Measurements from ENCODE around the gene WNT5A. TPM values are rescaled to one million over a fixed set of nuclear protein-coding genes. Genes with fewer than 3 reads are reported as not detected.

The WNT5A gene
- total and polyA plus RNA-seq, 2 of the 4 experiments (the other 2 are of a cell fraction), result 224 to 231 TPM

- in situ Hi-C loops (cut with MboI; ENCODE audit: low sequenced_read_pairs) (no loop called here), intact Hi-C loops (cut with micrococcal nuclease) (no loop called here), dilution Hi-C loops (cut with HindIII; ENCODE audit: low sequenced_read_pairs, unreplicated experiment) (no loop called here)
- Histone ChIP-seq H3K4ac (ENCODE audit: low read depth, low read length) (no peak overlapping the region), H3K9me3 (ENCODE audit: control insufficient read depth, insufficient read depth, low read length) (no peaks in the 10 kb centered on the region), H3K4me1 (ENCODE audit: control insufficient read depth, insufficient read depth, low read length) (peaks cover 19% of the 10 kb centered on the region), H4K5ac (ENCODE audit: low read depth, low read length) (no peak overlapping the region), H2AK9ac (replicated peaks; ENCODE audit: low read depth, low read length, poor library complexity) (no peak overlapping the region), H3K14ac (replicated peaks; ENCODE audit: low read depth, low read length) (no peak overlapping the region), H3K9me1 (ENCODE audit: insufficient read depth, low read length) (peaks cover 12% of the 10 kb centered on the region), H3K4me3 (ENCODE audit: insufficient read depth, low read depth, low read length) (no peak overlapping the region), H3K79me1 (ENCODE audit: low read depth in 1 of 2, low read length in 2 of 2) (no peaks in the 10 kb centered on the region), H2BK20ac (ENCODE audit: low read depth, low read length) (no peak overlapping the region), H3K18ac (ENCODE audit: low read depth, low read length) (no peak overlapping the region), H3K23ac (ENCODE audit: low read depth, low read length) (no peak overlapping the region), H3K36me3 (ENCODE audit: control insufficient read depth, insufficient read depth, low read length) (no peaks in the 10 kb centered on the region), H4K20me1 (ENCODE audit: insufficient read depth, low read length) (peaks cover 5% of the 10 kb centered on the region; the same call in 1 of the 2 replicates), H4K8ac (ENCODE audit: low read depth in 2 of 2, low read length in 2 of 2) (no peak overlapping the region), H2BK15ac (ENCODE audit: low read depth, low read length) (no peak overlapping the region), H2AFZ (replicated peaks; ENCODE audit: low read length, poor library complexity) (no peak overlapping the region), H3K27ac (ENCODE audit: insufficient read depth, low read length) (no peak overlapping the region), H2BK5ac (ENCODE audit: low read depth, low read length, poor library complexity, severe bottlenecking) (no peak overlapping the region), H4K91ac (ENCODE audit: insufficient read depth, low read depth, low read length) (no peak overlapping the region), H2AK5ac (ENCODE audit: low read depth, low read length) (no peak overlapping the region), H3K56ac (ENCODE audit: extremely low read depth, insufficient read depth, low read length) (no peak overlapping the region), H3K4me2 (ENCODE audit: low read depth, low read length) (no peak overlapping the region), H2BK120ac (ENCODE audit: low read depth, low read length) (no peak overlapping the region), H3K9ac (ENCODE audit: low read depth, low read length) (no peak overlapping the region), H3K27me3 (ENCODE audit: control insufficient read depth, insufficient read depth, low read length) (no peaks in the 10 kb centered on the region)
- BruUV-seq (replicated peaks), result no TSS peak
- no peak for DNase-seq
- ChIA-PET POLR2A (ENCODE audit: unreplicated experiment) (no interaction called here), CTCF (no interaction called here)
- no CpG with 5 or more reads among the region's 3 CpGs for WGBS, 2 experiments (ENCODE audit: extremely low coverage in 2 of 2, insufficient read length in 1 of 2)
- no peak for ATAC-seq (ENCODE audit: low read depth)
- no peak for TF ChIP-seq MAZ (IDR thresholded peaks at IDR 0.05; ENCODE audit: borderline replicate concordance, low read depth, low read length)
- TF ChIP-seq FOS (IDR thresholded peaks at IDR 0.05; ENCODE audit: low read depth, low read length), result no peak
- no peak for TF ChIP-seq POLR2A (IDR thresholded peaks at IDR 0.05; ENCODE audit: low read depth, low read length)
- TF ChIP-seq RFX5 (IDR thresholded peaks at IDR 0.05; ENCODE audit: low read depth, low read length), result no peak
- TF ChIP-seq ELK1 (IDR thresholded peaks at IDR 0.05; ENCODE audit: borderline replicate concordance, low read depth, low read length), result no peak
- TF ChIP-seq RAD21 (IDR thresholded peaks at IDR 0.05; ENCODE audit: low read length), result no peak
- TF ChIP-seq NFE2L2 (IDR thresholded peaks at IDR 0.05; ENCODE audit: low read depth, low read length), result no peak
- no peak for TF ChIP-seq USF2 (IDR thresholded peaks at IDR 0.05; ENCODE audit: low read depth, low read length)
Measured at GRCh38 chr3:55514962-55515361, 27.9 kb upstream of the WNT5A start.

All from IMR-90 (cell line).